ENCODE data around the gene COL8A1. TPM values are rescaled to one million over a fixed set of nuclear protein-coding genes. Genes with fewer than 3 reads are reported as not detected.

The COL8A1 gene
- total RNA-seq, 1 experiment from 2014 or later: 0.87 TPM

GRCh38 chr3:99714575-99714974 lies 76.2 kb downstream of the COL8A1 start (continued):
- TF ChIP-seq ZNF512 (CRISPR knock-in tag; IDR thresholded peaks at IDR 0.05; ENCODE audit: borderline replicate concordance): no peak
- TF ChIP-seq, protein P1, sequence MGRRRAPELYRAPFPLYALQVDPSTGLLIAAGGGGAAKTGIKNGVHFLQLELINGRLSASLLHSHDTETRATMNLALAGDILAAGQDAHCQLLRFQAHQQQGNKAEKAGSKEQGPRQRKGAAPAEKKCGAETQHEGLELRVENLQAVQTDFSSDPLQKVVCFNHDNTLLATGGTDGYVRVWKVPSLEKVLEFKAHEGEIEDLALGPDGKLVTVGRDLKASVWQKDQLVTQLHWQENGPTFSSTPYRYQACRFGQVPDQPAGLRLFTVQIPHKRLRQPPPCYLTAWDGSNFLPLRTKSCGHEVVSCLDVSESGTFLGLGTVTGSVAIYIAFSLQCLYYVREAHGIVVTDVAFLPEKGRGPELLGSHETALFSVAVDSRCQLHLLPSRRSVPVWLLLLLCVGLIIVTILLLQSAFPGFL (CRISPR knock-in tag; IDR thresholded peaks at IDR 0.05; ENCODE audit: borderline replicate concordance): no peak
- TF ChIP-seq, protein P2, sequence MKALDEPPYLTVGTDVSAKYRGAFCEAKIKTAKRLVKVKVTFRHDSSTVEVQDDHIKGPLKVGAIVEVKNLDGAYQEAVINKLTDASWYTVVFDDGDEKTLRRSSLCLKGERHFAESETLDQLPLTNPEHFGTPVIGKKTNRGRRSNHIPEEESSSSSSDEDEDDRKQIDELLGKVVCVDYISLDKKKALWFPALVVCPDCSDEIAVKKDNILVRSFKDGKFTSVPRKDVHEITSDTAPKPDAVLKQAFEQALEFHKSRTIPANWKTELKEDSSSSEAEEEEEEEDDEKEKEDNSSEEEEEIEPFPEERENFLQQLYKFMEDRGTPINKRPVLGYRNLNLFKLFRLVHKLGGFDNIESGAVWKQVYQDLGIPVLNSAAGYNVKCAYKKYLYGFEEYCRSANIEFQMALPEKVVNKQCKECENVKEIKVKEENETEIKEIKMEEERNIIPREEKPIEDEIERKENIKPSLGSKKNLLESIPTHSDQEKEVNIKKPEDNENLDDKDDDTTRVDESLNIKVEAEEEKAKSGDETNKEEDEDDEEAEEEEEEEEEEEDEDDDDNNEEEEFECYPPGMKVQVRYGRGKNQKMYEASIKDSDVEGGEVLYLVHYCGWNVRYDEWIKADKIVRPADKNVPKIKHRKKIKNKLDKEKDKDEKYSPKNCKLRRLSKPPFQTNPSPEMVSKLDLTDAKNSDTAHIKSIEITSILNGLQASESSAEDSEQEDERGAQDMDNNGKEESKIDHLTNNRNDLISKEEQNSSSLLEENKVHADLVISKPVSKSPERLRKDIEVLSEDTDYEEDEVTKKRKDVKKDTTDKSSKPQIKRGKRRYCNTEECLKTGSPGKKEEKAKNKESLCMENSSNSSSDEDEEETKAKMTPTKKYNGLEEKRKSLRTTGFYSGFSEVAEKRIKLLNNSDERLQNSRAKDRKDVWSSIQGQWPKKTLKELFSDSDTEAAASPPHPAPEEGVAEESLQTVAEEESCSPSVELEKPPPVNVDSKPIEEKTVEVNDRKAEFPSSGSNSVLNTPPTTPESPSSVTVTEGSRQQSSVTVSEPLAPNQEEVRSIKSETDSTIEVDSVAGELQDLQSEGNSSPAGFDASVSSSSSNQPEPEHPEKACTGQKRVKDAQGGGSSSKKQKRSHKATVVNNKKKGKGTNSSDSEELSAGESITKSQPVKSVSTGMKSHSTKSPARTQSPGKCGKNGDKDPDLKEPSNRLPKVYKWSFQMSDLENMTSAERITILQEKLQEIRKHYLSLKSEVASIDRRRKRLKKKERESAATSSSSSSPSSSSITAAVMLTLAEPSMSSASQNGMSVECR (CRISPR knock-in tag; IDR thresholded peaks at IDR 0.05; ENCODE audit: borderline replicate concordance): no peak
- TF ChIP-seq ZNF425 (CRISPR knock-in tag; conservative IDR thresholded peaks at IDR 0.05): no peak
- TF ChIP-seq NFATC4 (CRISPR knock-in tag; IDR thresholded peaks at IDR 0.05): no peak
- TF ChIP-seq HMGXB4 (CRISPR knock-in tag; IDR thresholded peaks at IDR 0.05): no peak
- TF ChIP-seq NR2C2 (CRISPR knock-in tag; IDR thresholded peaks at IDR 0.05): no peak
- TF ChIP-seq, protein P3, sequence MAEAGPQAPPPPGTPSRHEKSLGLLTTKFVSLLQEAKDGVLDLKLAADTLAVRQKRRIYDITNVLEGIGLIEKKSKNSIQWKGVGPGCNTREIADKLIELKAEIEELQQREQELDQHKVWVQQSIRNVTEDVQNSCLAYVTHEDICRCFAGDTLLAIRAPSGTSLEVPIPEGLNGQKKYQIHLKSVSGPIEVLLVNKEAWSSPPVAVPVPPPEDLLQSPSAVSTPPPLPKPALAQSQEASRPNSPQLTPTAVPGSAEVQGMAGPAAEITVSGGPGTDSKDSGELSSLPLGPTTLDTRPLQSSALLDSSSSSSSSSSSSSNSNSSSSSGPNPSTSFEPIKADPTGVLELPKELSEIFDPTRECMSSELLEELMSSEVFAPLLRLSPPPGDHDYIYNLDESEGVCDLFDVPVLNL (CRISPR knock-in tag; IDR thresholded peaks at IDR 0.05; ENCODE audit: borderline replicate concordance, low read depth): no peak

- peak; percentile 62 for ATAC-seq
- TF ChIP-seq MYBL2 (CRISPR knock-in tag; IDR thresholded peaks at IDR 0.05) (no peak), TP53 (CRISPR knock-in tag; IDR thresholded peaks at IDR 0.05) (no peak), PRDM15 (CRISPR knock-in tag; IDR thresholded peaks at IDR 0.05) (no peak), ZNF232 (CRISPR knock-in tag; IDR thresholded peaks at IDR 0.05) (no peak)
- TF ChIP-seq, protein P4, sequence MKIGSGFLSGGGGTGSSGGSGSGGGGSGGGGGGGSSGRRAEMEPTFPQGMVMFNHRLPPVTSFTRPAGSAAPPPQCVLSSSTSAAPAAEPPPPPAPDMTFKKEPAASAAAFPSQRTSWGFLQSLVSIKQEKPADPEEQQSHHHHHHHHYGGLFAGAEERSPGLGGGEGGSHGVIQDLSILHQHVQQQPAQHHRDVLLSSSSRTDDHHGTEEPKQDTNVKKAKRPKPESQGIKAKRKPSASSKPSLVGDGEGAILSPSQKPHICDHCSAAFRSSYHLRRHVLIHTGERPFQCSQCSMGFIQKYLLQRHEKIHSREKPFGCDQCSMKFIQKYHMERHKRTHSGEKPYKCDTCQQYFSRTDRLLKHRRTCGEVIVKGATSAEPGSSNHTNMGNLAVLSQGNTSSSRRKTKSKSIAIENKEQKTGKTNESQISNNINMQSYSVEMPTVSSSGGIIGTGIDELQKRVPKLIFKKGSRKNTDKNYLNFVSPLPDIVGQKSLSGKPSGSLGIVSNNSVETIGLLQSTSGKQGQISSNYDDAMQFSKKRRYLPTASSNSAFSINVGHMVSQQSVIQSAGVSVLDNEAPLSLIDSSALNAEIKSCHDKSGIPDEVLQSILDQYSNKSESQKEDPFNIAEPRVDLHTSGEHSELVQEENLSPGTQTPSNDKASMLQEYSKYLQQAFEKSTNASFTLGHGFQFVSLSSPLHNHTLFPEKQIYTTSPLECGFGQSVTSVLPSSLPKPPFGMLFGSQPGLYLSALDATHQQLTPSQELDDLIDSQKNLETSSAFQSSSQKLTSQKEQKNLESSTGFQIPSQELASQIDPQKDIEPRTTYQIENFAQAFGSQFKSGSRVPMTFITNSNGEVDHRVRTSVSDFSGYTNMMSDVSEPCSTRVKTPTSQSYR (CRISPR knock-in tag; IDR thresholded peaks at IDR 0.05): no peak
- no peaks in the 10 kb centered on the region for H3K36me3 Mint-ChIP-seq
- peak overlapping the region; percentile 46; the same call in 1 of the 2 replicates for H3K27ac Mint-ChIP-seq
- no peaks in the 10 kb centered on the region for H3K27me3 Mint-ChIP-seq (ENCODE audit: low read depth)
- CTCF ChIA-PET: no interaction called here
- DNase-seq (ENCODE audit: low spot score): no peak
- POLR2A ChIA-PET: no interaction called here
- peaks cover 29% of the 10 kb centered on the region for H3K4me1 Mint-ChIP-seq
- H3K9me3 Mint-ChIP-seq: no peaks in the 10 kb centered on the region
- no peak overlapping the region for H3K4me3 Mint-ChIP-seq
Observed at GRCh38 chr3:99716463-99716995, 78.1 kb downstream of the COL8A1 start.

All from WTC11 (cell line).